AG04449 (cell line): ENCODE results near the gene SMCO1.
"Not testable (repeated sequence)": the region's sequence is repeated elsewhere in the genome, so short reads cannot be mapped to it uniquely, and the experiment has no call there.

ENCODE experiments used
- CTCF ChIA-PET: fragments of 350-600 bp; formaldehyde crosslinking; extraction: SDS; loops from one replicate; lab custom pipeline; 2021; ENCODE audit warnings: antibody characterized with exemption; lab: Yijun Ruan, JAX
- POLR2A ChIA-PET: fragments of 400-600, 350-600 bp; formaldehyde crosslinking; extraction: SDS; loops from one replicate; lab custom pipeline; 2020; ENCODE audit warnings: antibody characterized with exemption, inconsistent platforms; lab: Yijun Ruan, JAX
- DNase-seq: peaks from one replicate; pipeline ENCODE4 v3.0.0-alpha.2; 2010; ENCODE audit warnings: low read depth, low spot score
- H3K4me3 ChIP-seq: 2 replicates; pipeline ENCODE4 v1.5.1; 2011; ENCODE audit warnings: low read depth, mild to moderate bottlenecking, control low read depth, low read length
- TF ChIP-seq, protein P1 (sequence below): IDR thresholded peaks from one replicate; pipeline ENCODE4 v1.5.1; 2011; ENCODE audit warnings: mild to moderate bottlenecking, moderate library complexity, low read length, control low read depth, inconsistent platforms; ENCODE audit not compliant: insufficient read depth; ENCODE audit errors: missing control alignments

SMCO1 gene

GRCh38 chr3:196554205-196554604 lies 39.1 kb upstream of the SMCO1 start:
- ChIA-PET CTCF (interaction anchor here (1.5 to 3.5 kb wide), 2 partner anchors 16 to 25 kb away, joined by 3 to 14 read pairs; no protein-coding TSS in a partner anchor), POLR2A (no interaction called here)
- no peak overlapping the region for H3K4me3 ChIP-seq
- no peak for DNase-seq
- TF ChIP-seq, protein P1, sequence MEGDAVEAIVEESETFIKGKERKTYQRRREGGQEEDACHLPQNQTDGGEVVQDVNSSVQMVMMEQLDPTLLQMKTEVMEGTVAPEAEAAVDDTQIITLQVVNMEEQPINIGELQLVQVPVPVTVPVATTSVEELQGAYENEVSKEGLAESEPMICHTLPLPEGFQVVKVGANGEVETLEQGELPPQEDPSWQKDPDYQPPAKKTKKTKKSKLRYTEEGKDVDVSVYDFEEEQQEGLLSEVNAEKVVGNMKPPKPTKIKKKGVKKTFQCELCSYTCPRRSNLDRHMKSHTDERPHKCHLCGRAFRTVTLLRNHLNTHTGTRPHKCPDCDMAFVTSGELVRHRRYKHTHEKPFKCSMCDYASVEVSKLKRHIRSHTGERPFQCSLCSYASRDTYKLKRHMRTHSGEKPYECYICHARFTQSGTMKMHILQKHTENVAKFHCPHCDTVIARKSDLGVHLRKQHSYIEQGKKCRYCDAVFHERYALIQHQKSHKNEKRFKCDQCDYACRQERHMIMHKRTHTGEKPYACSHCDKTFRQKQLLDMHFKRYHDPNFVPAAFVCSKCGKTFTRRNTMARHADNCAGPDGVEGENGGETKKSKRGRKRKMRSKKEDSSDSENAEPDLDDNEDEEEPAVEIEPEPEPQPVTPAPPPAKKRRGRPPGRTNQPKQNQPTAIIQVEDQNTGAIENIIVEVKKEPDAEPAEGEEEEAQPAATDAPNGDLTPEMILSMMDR, result no peak

GRCh38 chr3:196553551-196553950 lies 38.4 kb upstream of the SMCO1 start:
- TF ChIP-seq, protein P1, result no peak
- POLR2A ChIA-PET, result no interaction called here
- DNase-seq, result no peak
- CTCF ChIA-PET, result interaction anchor here (0.7 to 3.5 kb wide), 5 partner anchors 10 to 31 kb away, joined by 3 to 14 read pairs (median 3); no protein-coding TSS in a partner anchor
- no peak overlapping the region for H3K4me3 ChIP-seq

DNA sequence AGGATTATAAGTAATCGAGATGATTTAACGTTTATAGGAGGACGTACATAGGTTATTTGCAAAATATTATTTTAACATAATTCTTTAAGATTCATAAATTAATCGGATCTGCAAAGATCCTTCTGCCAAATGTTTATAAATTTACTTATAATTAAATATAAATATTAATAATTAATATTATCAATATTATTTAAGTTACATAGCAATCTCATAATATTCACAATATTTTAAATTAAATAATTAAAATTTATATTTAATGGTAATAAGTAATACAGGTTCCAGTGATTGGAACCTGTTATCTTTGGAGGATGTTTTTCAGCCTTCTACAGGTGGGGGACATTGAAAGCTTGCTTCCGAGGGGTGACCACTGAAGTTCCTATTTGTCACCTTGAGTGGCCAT lies 37.1 kb upstream of the SMCO1 start:
- TF ChIP-seq, protein P1, result no peak
- CTCF ChIA-PET, result interaction anchor here (1.6 kb wide), 1 partner anchor 30 kb away, joined by 3 read pairs; no protein-coding TSS in a partner anchor
- POLR2A ChIA-PET, result no interaction called here

GRCh38 chr3:196550172-196550571 lies 35.0 kb upstream of the SMCO1 start:
- H3K4me3 ChIP-seq, DNase-seq, POLR2A ChIA-PET, CTCF ChIA-PET: not testable (repeated sequence)

More for the DNA sequence above, 37.1 kb upstream of the SMCO1 start:
- no peak overlapping the region for H3K4me3 ChIP-seq
- DNase-seq, result no peak

GRCh38 chr3:196549312-196549711 lies 34.2 kb upstream of the SMCO1 start:
- DNase-seq, H3K4me3 ChIP-seq, POLR2A ChIA-PET, CTCF ChIA-PET: not testable (repeated sequence)

DNA sequence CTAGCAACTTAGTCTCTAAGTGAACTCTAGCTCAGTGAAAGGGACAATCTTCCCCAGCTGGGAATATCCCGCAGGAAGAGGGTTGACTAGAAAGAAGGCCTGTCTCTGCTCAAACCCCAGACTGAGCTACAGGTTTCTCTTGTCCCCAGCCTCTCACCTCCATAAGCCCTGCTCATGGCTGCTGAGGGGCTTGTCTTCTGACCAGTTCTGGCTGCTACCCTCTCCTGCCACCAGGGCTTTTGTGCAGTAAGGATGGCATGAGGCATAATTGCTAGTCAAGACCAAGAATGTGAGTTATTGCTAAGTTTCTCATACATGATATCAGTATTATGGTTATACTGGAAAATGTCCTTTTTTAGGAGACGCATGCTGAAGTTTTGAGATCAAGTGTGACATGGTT lies 31.9 kb upstream of the SMCO1 start:
- H3K4me3 ChIP-seq, result no peak overlapping the region
- TF ChIP-seq, protein P1, result no peak
- DNase-seq, result no peak
- CTCF ChIA-PET, result interaction anchor here (1.0 to 1.6 kb wide), 3 partner anchors 9 to 138 kb away, joined by 3 to 4 read pairs (median 4); no protein-coding TSS in a partner anchor
- POLR2A ChIA-PET, result no interaction called here

DNA sequence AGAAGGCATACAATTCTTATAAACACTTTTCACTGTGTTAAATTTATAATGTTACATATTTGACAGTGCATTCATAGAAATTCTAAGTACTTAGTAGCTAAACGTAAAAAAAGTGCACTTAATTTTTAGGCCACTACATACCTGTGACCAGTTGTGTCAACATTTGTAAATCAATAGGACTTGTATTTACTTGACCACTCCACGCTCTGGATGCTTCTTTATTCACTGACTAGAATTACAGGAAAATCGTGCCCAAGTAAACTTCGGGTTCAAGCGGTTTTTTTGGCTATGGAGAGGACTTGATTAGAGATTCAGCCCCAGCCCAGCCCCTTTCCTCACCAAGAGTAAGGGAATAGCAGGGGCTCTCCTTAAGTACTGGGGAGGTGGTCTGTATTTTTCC lies 31.4 kb upstream of the SMCO1 start:
- TF ChIP-seq, protein P1, result no peak
- DNase-seq, result no peak
- ChIA-PET POLR2A (no interaction called here), CTCF (interaction anchor here (1.2 to 1.6 kb wide), 2 partner anchors 8 to 18 kb away, joined by 4 read pairs; no protein-coding TSS in a partner anchor)
- H3K4me3 ChIP-seq, result no peak overlapping the region
